ENCODE data around the gene HYPK. TPM values are rescaled to one million over a fixed set of nuclear protein-coding genes. Genes with fewer than 3 reads are reported as not detected.
A peak's percentile ranks its signal among the peaks of the same experiment; 100 is the strongest.

HYPK gene
- total RNA-seq (ENCODE audit: insufficient read depth, low replicate concordance), result 6.0 TPM

GRCh38 chr15:43800286-43801141 is at the start of gene HYPK:
TSS of gene HYPK (plus strand) at chr15:43800599. CDS start at chr15:43800623, 24 bp downstream.
- peak; percentile 95 for DNase-seq (ENCODE audit: low spot score)

- no peak for DNase-seq (ENCODE audit: low spot score)
Observed at GRCh38 chr15:43751885-43752284, 48.5 kb upstream of the HYPK start.

- no peak for DNase-seq (ENCODE audit: low spot score)
Observed at GRCh38 chr15:43762824-43763223, 37.6 kb upstream of the HYPK start.

- no peak for DNase-seq (ENCODE audit: low spot score)
Observed at GRCh38 chr15:43763819-43764446, 36.5 kb upstream of the HYPK start.

GRCh38 chr15:43769584-43770228 is 30.7 kb upstream of the HYPK start:
- DNase-seq (ENCODE audit: low spot score), result peak; percentile 54

GRCh38 chr15:43771816-43772215 is 28.6 kb upstream of the HYPK start:
- DNase-seq (ENCODE audit: low spot score), result peak; percentile 75

GRCh38 chr15:43772624-43773023 is 27.8 kb upstream of the HYPK start:
- no peak for DNase-seq (ENCODE audit: low spot score)

- no peak for DNase-seq (ENCODE audit: low spot score)
Observed at GRCh38 chr15:43774062-43774461, 26.3 kb upstream of the HYPK start.

- no peak for DNase-seq (ENCODE audit: low spot score)
Observed at GRCh38 chr15:43775411-43775965, 24.9 kb upstream of the HYPK start.

- DNase-seq (ENCODE audit: low spot score), result no peak
Observed at GRCh38 chr15:43776101-43776717, 24.2 kb upstream of the HYPK start.

- DNase-seq (ENCODE audit: low spot score), result peak; percentile 86
Observed at GRCh38 chr15:43776718-43777266, 23.6 kb upstream of the HYPK start, which contains the start of gene ELL3. TSS of gene ELL3 (minus strand) at chr15:43776966. CDS start at chr15:43776901, 65 bp downstream.

GRCh38 chr15:43777267-43777914 is 23.0 kb upstream of the HYPK start:
- peak; percentile 87 for DNase-seq (ENCODE audit: low spot score)

- no peak for DNase-seq (ENCODE audit: low spot score)
Observed at GRCh38 chr15:43779016-43779415, 21.4 kb upstream of the HYPK start.

- DNase-seq (ENCODE audit: low spot score), result no peak
Observed at GRCh38 chr15:43789409-43789808, 11.0 kb upstream of the HYPK start.

GRCh38 chr15:43791993-43792760 is 8.2 kb upstream of the HYPK start, which contains the start of gene SERF2:
TSS of gene SERF2 (plus strand) at chr15:43792320. CDS start at chr15:43792377, 57 bp downstream.
- peak; percentile 100 for DNase-seq (ENCODE audit: low spot score)

- peak; percentile 35 for DNase-seq (ENCODE audit: low spot score)
Observed at GRCh38 chr15:43792761-43793476, 7.5 kb upstream of the HYPK start.

GRCh38 chr15:43793647-43794046 is 6.8 kb upstream of the HYPK start:
- DNase-seq (ENCODE audit: low spot score), result no peak

- DNase-seq (ENCODE audit: low spot score), result no peak
Observed at GRCh38 chr15:43794269-43795037, 5.9 kb upstream of the HYPK start.

Measured in umbilical cord (tissue), 2 donors.